GM23338 (cell line): ENCODE measurements around the gene CPTP. TPM values are rescaled to one million over a fixed set of nuclear protein-coding genes. Genes with fewer than 3 reads are reported as not detected.

ENCODE experiments used
- ATAC-seq: fragments of 200-7000 bp; cut with Tn5 transposase; 3 replicates; pipeline ENCODE4 v1.9.1; 2020
- DNase-seq: peaks from one replicate; pipeline ENCODE4 v3.0.0-alpha.2; 2015; ENCODE audit warnings: low spot score
- H2AFZ ChIP-seq: fragments of 200-600 bp; sonication (generic); 2 replicates; pipeline ENCODE4 v1.8.0; 2016; ENCODE audit warnings: antibody characterized with exemption, mild to moderate bottlenecking, moderate library complexity
- H3F3A ChIP-seq: fragments of 200-600 bp; sonication (generic); replicated peaks from 2 replicates; pipeline ENCODE4 v1.8.0; 2017; ENCODE audit warnings: antibody characterized with exemption, mixed run types, low read depth
- H3K27ac ChIP-seq: fragments of 200-600 bp; sonication (generic); 2 replicates; pipeline ENCODE4 v1.6.1; 2016; ENCODE audit warnings: low read depth
- H3K27me3 ChIP-seq: fragments of 200-600 bp; sonication (generic); 2 replicates; pipeline ENCODE4 v1.8.0; 2016; ENCODE audit warnings: mild to moderate bottlenecking, mixed run types, moderate library complexity; ENCODE audit not compliant: insufficient read depth
- H3K36me3 ChIP-seq: fragments of 200-600 bp; sonication (generic); 2 replicates; pipeline ENCODE4 v1.8.0; 2016; ENCODE audit warnings: mild to moderate bottlenecking; ENCODE audit not compliant: insufficient read depth
- H3K4me1 ChIP-seq: fragments of 200-600 bp; sonication (generic); 2 replicates; pipeline ENCODE4 v1.8.0; 2016; ENCODE audit warnings: mild to moderate bottlenecking, moderate library complexity; ENCODE audit not compliant: insufficient read depth
- H3K4me2 ChIP-seq: fragments of 200-600 bp; sonication (generic); 2 replicates; pipeline ENCODE4 v1.7.1; 2017; ENCODE audit warnings: mixed run types
- H3K4me3 ChIP-seq: fragments of 200-600 bp; sonication (generic); 2 replicates; pipeline ENCODE4 v1.6.1; 2016; ENCODE audit warnings: mixed run types
- H3K79me2 ChIP-seq: fragments of 200-600 bp; sonication (generic); replicated peaks from 2 replicates; pipeline ENCODE4 v1.8.0; 2017; ENCODE audit warnings: mild to moderate bottlenecking; ENCODE audit not compliant: insufficient read depth
- H3K9me2 ChIP-seq: fragments of 200-600 bp; sonication (generic); 2 replicates; pipeline ENCODE4 v1.8.0; 2017; ENCODE audit not compliant: insufficient read depth
- H4K20me1 ChIP-seq: fragments of 200-600 bp; sonication (generic); replicated peaks from 2 replicates; pipeline ENCODE4 v1.8.0; 2017; ENCODE audit warnings: mild to moderate bottlenecking; ENCODE audit not compliant: insufficient read depth
- H3K27ac Mint-ChIP-seq: 2 replicates; pipeline ENCODE4 v1.8.0; 2020; ENCODE audit warnings: inconsistent platforms, mild to moderate bottlenecking, moderate library complexity, mixed read lengths
- H3K27me3 Mint-ChIP-seq: 3 replicates; pipeline ENCODE4 v1.8.0; 2022; ENCODE audit warnings: low read depth, mild to moderate bottlenecking, moderate library complexity, mixed read lengths, inconsistent platforms; ENCODE audit not compliant: insufficient read depth, poor library complexity
- H3K36me3 Mint-ChIP-seq: 3 replicates; pipeline ENCODE4 v1.8.0; 2021; ENCODE audit warnings: low read depth, mild to moderate bottlenecking, inconsistent platforms, moderate library complexity, mixed read lengths
- H3K4me1 Mint-ChIP-seq: 3 replicates; pipeline ENCODE4 v1.8.0; 2020; ENCODE audit warnings: mild to moderate bottlenecking, inconsistent platforms, mixed read lengths
- H3K4me3 Mint-ChIP-seq: 3 replicates; pipeline ENCODE4 v1.8.0; 2021; ENCODE audit warnings: moderate library complexity, mild to moderate bottlenecking, inconsistent platforms, mixed read lengths
- H3K9me3 Mint-ChIP-seq: 3 replicates; pipeline ENCODE4 v1.8.0; 2020; ENCODE audit warnings: moderate library complexity, mild to moderate bottlenecking, inconsistent platforms, mixed read lengths
- CREB1 ChIP-seq: fragments of 250-450 bp; sonication (Bioruptor Pico); IDR thresholded peaks from 2 replicates; pipeline ENCODE4 v1.5.0; 2020; ENCODE audit warnings: low read depth, mild to moderate bottlenecking, moderate library complexity
- EZH2 ChIP-seq: fragments of 200-600 bp; sonication (generic); IDR thresholded peaks from one replicate; pipeline ENCODE4 v1.8.0; 2017; ENCODE audit warnings: antibody characterized with exemption, mild to moderate bottlenecking, low read depth; ENCODE audit not compliant: unreplicated experiment
- EZH2phosphoT487 ChIP-seq: fragments of 200-600 bp; sonication (generic); IDR thresholded peaks from one replicate; pipeline ENCODE4 v1.8.1; 2018; ENCODE audit warnings: antibody characterized with exemption; ENCODE audit not compliant: unreplicated experiment
- JUNB ChIP-seq: IDR thresholded peaks from one replicate; pipeline ENCODE4 v1.6.1; 2016; ENCODE audit warnings: antibody characterized with exemption; ENCODE audit not compliant: unreplicated experiment
- NANOG ChIP-seq: IDR thresholded peaks from 2 replicates; pipeline ENCODE4 v1.6.1; 2016; ENCODE audit warnings: antibody characterized with exemption, borderline replicate concordance
- POLR2AphosphoS5 ChIP-seq: IDR thresholded peaks from 2 replicates; pipeline ENCODE4 v1.6.1; 2016; ENCODE audit warnings: antibody characterized with exemption, low read depth
- STAT1 ChIP-seq: IDR thresholded peaks from one replicate; pipeline ENCODE4 v1.6.1; 2016; ENCODE audit warnings: antibody characterized with exemption; ENCODE audit not compliant: unreplicated experiment
- ZNF114 ChIP-seq: fragments of 250-450 bp; sonication (Bioruptor Pico); IDR thresholded peaks from 2 replicates; pipeline ENCODE4 v1.5.0; 2020; ENCODE audit warnings: mild to moderate bottlenecking, moderate library complexity
- ZNF331 ChIP-seq: fragments of 250-450 bp; sonication (Bioruptor Pico); IDR thresholded peaks from 2 replicates; pipeline ENCODE4 v1.5.0; 2020; ENCODE audit warnings: low read depth, mild to moderate bottlenecking, moderate library complexity
- polyA plus RNA-seq: library from polyadenylated mRNA; unstranded; fragments of >200 nt; fragmentation: Nextera tagmentation; extraction: Ambion mirVana; gene quantifications from 2 replicates; pipeline ENCODE4 v1.2.1, GENCODE V29; 2016
- total RNA-seq: library from RNA; depleted of rRNA; stranded (reverse); fragments of >200 nt; shearing (Covaris generic); gene quantifications from 2 replicates; pipeline ENCODE4 v1.2.3, GENCODE V29; 2014
- TF ChIP-seq, protein P1 (sequence below): IDR thresholded peaks from one replicate; pipeline ENCODE4 v1.6.1; 2018; ENCODE audit warnings: antibody characterized with exemption; ENCODE audit not compliant: unreplicated experiment
- TF ChIP-seq, protein P2 (sequence below): fragments of 250-450 bp; sonication (Bioruptor Pico); IDR thresholded peaks from 2 replicates; pipeline ENCODE4 v1.5.0; 2020; ENCODE audit warnings: mild to moderate bottlenecking, moderate library complexity
- TF ChIP-seq, protein P3 (sequence below): IDR thresholded peaks from 2 replicates; pipeline ENCODE4 v1.6.1; 2016; ENCODE audit warnings: antibody characterized with exemption
- TF ChIP-seq, protein P4 (sequence below), 2 experiments: fragments of 200-600 bp in 1 of 2; sonication (generic) in 1 of 2; conservative IDR thresholded peaks; 2 replicates each; pipeline versions ENCODE4 v1.5.1 to v1.6.1; 2016 to 2017; ENCODE audit warnings: antibody characterized with exemption in 2 of 2, low read depth in 2 of 2, mild to moderate bottlenecking in 2 of 2, moderate library complexity in 1 of 2

Gene CPTP
- total and polyA plus RNA-seq, 2 experiments from 2014 or later = 8.1 to 13.5 TPM

DNA sequence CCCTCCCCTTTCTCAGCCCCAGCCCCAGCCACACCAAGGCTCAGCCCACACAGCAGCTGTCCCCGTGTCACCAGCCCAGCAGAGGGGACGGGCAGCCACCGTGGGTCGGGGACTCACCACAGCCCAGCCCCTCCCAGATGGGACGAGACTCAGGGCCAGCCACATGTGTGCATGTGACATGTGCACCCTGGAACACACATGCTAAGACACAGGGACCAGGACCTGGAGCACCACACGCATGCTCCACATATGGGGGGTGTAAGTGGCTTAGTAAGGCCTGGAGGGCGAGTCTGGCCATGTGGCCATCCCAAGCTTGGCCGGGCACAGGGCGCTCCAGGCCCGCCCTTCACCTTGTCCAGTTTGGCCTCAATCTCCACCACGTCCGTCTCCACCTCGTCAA lies 20.9 kb upstream of the CPTP start:
- Histone ChIP-seq H2AFZ (no peak overlapping the region), H3K27ac (no peak overlapping the region), H3K36me3 (no peaks in the 10 kb centered on the region), H3K79me2 (peaks cover 5% of the 10 kb centered on the region; the same call in 1 of the 2 replicates), H3K9me2 (no peaks in the 10 kb centered on the region), H4K20me1 (no peaks in the 10 kb centered on the region), H3K27me3 (no peaks in the 10 kb centered on the region), H3K4me3 (no peak overlapping the region), H3F3A (no peaks in the 10 kb centered on the region), H3K4me1 (peaks cover 7% of the 10 kb centered on the region; the same call in 1 of the 2 replicates), H3K4me2 (no peak overlapping the region)
- no peak for TF ChIP-seq CREB1 (CRISPR knock-in tag)
- TF ChIP-seq ZNF114 (CRISPR knock-in tag) = no peak
- TF ChIP-seq ZNF331 (CRISPR knock-in tag) = no peak
- no peak for TF ChIP-seq EZH2
- TF ChIP-seq POLR2AphosphoS5 = no peak
- TF ChIP-seq, protein P1, sequence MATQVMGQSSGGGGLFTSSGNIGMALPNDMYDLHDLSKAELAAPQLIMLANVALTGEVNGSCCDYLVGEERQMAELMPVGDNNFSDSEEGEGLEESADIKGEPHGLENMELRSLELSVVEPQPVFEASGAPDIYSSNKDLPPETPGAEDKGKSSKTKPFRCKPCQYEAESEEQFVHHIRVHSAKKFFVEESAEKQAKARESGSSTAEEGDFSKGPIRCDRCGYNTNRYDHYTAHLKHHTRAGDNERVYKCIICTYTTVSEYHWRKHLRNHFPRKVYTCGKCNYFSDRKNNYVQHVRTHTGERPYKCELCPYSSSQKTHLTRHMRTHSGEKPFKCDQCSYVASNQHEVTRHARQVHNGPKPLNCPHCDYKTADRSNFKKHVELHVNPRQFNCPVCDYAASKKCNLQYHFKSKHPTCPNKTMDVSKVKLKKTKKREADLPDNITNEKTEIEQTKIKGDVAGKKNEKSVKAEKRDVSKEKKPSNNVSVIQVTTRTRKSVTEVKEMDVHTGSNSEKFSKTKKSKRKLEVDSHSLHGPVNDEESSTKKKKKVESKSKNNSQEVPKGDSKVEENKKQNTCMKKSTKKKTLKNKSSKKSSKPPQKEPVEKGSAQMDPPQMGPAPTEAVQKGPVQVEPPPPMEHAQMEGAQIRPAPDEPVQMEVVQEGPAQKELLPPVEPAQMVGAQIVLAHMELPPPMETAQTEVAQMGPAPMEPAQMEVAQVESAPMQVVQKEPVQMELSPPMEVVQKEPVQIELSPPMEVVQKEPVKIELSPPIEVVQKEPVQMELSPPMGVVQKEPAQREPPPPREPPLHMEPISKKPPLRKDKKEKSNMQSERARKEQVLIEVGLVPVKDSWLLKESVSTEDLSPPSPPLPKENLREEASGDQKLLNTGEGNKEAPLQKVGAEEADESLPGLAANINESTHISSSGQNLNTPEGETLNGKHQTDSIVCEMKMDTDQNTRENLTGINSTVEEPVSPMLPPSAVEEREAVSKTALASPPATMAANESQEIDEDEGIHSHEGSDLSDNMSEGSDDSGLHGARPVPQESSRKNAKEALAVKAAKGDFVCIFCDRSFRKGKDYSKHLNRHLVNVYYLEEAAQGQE = no peak
- no peak for TF ChIP-seq JUNB
- TF ChIP-seq EZH2phosphoT487 = no peak
- TF ChIP-seq, protein P2, sequence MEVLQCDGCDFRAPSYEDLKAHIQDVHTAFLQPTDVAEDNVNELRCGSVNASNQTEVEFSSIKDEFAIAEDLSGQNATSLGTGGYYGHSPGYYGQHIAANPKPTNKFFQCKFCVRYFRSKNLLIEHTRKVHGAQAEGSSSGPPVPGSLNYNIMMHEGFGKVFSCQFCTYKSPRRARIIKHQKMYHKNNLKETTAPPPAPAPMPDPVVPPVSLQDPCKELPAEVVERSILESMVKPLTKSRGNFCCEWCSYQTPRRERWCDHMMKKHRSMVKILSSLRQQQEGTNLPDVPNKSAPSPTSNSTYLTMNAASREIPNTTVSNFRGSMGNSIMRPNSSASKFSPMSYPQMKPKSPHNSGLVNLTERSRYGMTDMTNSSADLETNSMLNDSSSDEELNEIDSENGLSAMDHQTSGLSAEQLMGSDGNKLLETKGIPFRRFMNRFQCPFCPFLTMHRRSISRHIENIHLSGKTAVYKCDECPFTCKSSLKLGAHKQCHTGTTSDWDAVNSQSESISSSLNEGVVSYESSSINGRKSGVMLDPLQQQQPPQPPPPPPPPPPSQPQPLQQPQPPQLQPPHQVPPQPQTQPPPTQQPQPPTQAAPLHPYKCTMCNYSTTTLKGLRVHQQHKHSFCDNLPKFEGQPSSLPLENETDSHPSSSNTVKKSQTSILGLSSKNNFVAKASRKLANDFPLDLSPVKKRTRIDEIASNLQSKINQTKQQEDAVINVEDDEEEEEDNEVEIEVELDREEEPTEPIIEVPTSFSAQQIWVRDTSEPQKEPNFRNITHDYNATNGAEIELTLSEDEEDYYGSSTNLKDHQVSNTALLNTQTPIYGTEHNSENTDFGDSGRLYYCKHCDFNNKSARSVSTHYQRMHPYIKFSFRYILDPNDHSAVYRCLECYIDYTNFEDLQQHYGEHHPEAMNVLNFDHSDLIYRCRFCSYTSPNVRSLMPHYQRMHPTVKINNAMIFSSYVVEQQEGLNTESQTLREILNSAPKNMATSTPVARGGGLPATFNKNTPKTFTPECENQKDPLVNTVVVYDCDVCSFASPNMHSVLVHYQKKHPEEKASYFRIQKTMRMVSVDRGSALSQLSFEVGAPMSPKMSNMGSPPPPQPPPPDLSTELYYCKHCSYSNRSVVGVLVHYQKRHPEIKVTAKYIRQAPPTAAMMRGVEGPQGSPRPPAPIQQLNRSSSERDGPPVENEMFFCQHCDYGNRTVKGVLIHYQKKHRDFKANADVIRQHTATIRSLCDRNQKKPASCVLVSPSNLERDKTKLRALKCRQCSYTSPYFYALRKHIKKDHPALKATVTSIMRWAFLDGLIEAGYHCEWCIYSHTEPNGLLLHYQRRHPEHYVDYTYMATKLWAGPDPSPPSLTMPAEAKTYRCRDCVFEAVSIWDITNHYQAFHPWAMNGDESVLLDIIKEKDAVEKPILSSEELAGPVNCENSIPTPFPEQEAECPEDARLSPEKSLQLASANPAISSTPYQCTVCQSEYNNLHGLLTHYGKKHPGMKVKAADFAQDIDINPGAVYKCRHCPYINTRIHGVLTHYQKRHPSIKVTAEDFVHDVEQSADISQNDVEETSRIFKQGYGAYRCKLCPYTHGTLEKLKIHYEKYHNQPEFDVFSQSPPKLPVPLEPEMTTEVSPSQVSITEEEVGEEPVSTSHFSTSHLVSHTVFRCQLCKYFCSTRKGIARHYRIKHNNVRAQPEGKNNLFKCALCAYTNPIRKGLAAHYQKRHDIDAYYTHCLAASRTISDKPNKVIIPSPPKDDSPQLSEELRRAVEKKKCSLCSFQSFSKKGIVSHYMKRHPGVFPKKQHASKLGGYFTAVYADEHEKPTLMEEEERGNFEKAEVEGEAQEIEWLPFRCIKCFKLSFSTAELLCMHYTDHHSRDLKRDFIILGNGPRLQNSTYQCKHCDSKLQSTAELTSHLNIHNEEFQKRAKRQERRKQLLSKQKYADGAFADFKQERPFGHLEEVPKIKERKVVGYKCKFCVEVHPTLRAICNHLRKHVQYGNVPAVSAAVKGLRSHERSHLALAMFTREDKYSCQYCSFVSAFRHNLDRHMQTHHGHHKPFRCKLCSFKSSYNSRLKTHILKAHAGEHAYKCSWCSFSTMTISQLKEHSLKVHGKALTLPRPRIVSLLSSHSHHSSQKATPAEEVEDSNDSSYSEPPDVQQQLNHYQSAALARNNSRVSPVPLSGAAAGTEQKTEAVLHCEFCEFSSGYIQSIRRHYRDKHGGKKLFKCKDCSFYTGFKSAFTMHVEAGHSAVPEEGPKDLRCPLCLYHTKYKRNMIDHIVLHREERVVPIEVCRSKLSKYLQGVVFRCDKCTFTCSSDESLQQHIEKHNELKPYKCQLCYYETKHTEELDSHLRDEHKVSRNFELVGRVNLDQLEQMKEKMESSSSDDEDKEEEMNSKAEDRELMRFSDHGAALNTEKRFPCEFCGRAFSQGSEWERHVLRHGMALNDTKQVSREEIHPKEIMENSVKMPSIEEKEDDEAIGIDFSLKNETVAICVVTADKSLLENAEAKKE (CRISPR knock-in tag) = no peak
- TF ChIP-seq, protein P3, sequence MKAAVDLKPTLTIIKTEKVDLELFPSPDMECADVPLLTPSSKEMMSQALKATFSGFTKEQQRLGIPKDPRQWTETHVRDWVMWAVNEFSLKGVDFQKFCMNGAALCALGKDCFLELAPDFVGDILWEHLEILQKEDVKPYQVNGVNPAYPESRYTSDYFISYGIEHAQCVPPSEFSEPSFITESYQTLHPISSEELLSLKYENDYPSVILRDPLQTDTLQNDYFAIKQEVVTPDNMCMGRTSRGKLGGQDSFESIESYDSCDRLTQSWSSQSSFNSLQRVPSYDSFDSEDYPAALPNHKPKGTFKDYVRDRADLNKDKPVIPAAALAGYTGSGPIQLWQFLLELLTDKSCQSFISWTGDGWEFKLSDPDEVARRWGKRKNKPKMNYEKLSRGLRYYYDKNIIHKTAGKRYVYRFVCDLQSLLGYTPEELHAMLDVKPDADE = no peak
- TF ChIP-seq, protein P4, sequence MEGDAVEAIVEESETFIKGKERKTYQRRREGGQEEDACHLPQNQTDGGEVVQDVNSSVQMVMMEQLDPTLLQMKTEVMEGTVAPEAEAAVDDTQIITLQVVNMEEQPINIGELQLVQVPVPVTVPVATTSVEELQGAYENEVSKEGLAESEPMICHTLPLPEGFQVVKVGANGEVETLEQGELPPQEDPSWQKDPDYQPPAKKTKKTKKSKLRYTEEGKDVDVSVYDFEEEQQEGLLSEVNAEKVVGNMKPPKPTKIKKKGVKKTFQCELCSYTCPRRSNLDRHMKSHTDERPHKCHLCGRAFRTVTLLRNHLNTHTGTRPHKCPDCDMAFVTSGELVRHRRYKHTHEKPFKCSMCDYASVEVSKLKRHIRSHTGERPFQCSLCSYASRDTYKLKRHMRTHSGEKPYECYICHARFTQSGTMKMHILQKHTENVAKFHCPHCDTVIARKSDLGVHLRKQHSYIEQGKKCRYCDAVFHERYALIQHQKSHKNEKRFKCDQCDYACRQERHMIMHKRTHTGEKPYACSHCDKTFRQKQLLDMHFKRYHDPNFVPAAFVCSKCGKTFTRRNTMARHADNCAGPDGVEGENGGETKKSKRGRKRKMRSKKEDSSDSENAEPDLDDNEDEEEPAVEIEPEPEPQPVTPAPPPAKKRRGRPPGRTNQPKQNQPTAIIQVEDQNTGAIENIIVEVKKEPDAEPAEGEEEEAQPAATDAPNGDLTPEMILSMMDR (conservative IDR thresholded peaks at IDR 0.05; ENCODE audit: low read depth in 2 of 2) = no peak
- no peak for TF ChIP-seq STAT1
- TF ChIP-seq NANOG = no peak
- no peaks in the 10 kb centered on the region for H3K9me3 Mint-ChIP-seq
- peaks cover 20% of the 10 kb centered on the region; the same call in 2 of the 3 replicates for H3K4me1 Mint-ChIP-seq
- no peak overlapping the region for H3K27ac Mint-ChIP-seq
- H3K4me3 Mint-ChIP-seq = no peak overlapping the region
- H3K27me3 Mint-ChIP-seq = peaks cover 15% of the 10 kb centered on the region
- DNase-seq (no peak), ATAC-seq (no peak)
- no peaks in the 10 kb centered on the region; the same call in 2 of the 3 replicates for H3K36me3 Mint-ChIP-seq
